Left ventricle myocardium superior (tissue), 1 donor: ENCODE measurements around the gene METTL1. TPM values are rescaled to one million over a fixed set of nuclear protein-coding genes. Genes with fewer than 3 reads are reported as not detected.

Experiments
- ATAC-seq: fragments of 200-7000 bp; cut with Tn5 transposase; one replicate; pipeline ENCODE4 v1.9.1; 2020; ENCODE audit warnings: mild to moderate bottlenecking, moderate library complexity
- DNase-seq: peaks from one replicate; pipeline ENCODE4 v3.0.0-alpha.2; 2020
- intact Hi-C: fragments of 100-400 bp; cut with micrococcal nuclease; formaldehyde crosslinking; loops from one replicate; pipeline ENCODE4 v1.11.0; 2022
- microRNA-seq: library from miRNA; unstranded; fragments of <30 nt; microRNA quantifications from one replicate; pipeline ENCODE4 v1.2.0, GENCODE V29; 2020; ENCODE audit warnings: borderline number of aligned reads
- total RNA-seq: library from RNA; stranded (reverse); fragmentation: NEBNext Ultra II Directional; extraction: Animal tissue kit (Norgen Biotek cat#: 25700); gene quantifications from one replicate; pipeline ENCODE4 v1.2.1, GENCODE V29; 2021
- donor health status: DM: no; HTN: yes; CAD: no; lungs with severe emphysema.

METTL1 gene
- total RNA-seq, 1 donor from 2014 or later = 7.5 TPM

DNA sequence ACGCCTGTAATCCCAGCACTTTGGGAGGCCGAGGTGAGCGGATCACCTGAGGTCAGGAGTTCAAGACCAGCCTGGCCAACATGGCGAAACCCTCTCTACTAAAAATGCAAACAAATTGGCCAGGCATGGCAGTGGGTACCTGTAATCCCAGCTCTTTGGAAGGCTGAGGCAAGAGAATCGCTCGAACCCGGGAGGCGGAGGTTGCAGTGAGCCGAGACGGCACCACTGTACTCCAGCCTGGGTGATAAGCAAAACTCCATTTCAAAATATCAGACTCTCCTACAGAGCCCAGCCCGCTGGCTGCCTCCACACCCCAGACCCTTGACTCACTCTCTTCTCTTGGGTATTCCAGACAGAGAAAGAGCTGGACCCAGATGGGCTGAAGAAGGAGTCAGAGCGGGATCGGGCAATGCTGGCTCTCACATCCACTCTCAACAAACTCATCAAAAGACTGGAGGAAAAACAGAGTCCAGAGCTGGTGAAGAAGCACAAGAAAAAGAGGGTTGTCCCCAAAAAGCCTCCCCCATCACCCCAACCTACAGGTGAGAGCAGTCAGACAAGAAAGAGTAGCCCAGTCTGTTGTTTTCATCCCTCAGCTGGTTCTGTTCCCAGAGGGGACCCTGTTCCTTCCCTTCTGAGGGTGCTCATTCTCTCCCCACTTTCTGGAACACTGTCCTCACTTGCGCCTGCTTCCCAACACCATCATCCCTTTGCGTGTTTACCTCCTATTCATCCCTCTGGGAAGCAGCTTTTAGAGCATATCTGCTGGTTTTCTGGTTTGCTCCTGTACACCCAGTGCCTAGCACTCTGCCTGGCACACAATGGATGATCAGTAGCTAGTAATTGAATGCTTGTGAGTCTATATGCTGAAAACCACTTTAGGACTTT, 53.0 kb downstream of the METTL1 start:
- intact Hi-C loops = no loop called here
- ATAC-seq = no peak

More for the DNA sequence above, 53.0 kb downstream of the METTL1 start:
- no peak for DNase-seq

Small RNAs within 50 kb of the gene (microRNA-seq; reads per million reads assigned to microRNA genes)
- not detected for gene MIR6759

Other genes with a start within 250 kb of the METTL1 start
- 35.2 TPM for gene MBD6, start 249.3 kb downstream of the METTL1 start, total RNA-seq
- 89.2 TPM for gene DCTN2, start 224.9 kb downstream of the METTL1 start, total RNA-seq
- gene KIF5A, start 222.1 kb downstream of the METTL1 start, total RNA-seq = 0.12 TPM
- 11.9 TPM for gene PIP4K2C, start 180.9 kb downstream of the METTL1 start, total RNA-seq
- gene DTX3, start 167.3 kb downstream of the METTL1 start, total RNA-seq = 21.4 TPM
- 11.9 TPM for gene ARHGEF25, start 160.7 kb downstream of the METTL1 start, total RNA-seq
- 5.1 TPM for gene B4GALNT1, start 138.9 kb downstream of the METTL1 start, total RNA-seq
- 104 TPM for gene OS9, start 78.0 kb downstream of the METTL1 start, total RNA-seq
- 7.5 TPM for gene AGAP2, start 33.4 kb downstream of the METTL1 start, total RNA-seq
- 32.8 TPM for gene TSPAN31, start 27.1 kb downstream of the METTL1 start, total RNA-seq
- 42.1 TPM for gene CDK4, start 19.8 kb downstream of the METTL1 start, total RNA-seq
- gene MARCHF9, start 17.0 kb downstream of the METTL1 start, total RNA-seq = 15.6 TPM
- gene CYP27B1, start 5.0 kb downstream of the METTL1 start, total RNA-seq = not detected
- gene EEF1AKMT3, start 509 bp upstream of the METTL1 start, total RNA-seq = 1.6 TPM
- 52.4 TPM for gene TSFM, start 10.7 kb upstream of the METTL1 start, total RNA-seq
- gene AVIL, start 46.6 kb upstream of the METTL1 start, total RNA-seq = 2.4 TPM
- 104 TPM for gene CTDSP2, start 74.6 kb upstream of the METTL1 start, total RNA-seq
- gene ATP23, start 169.5 kb upstream of the METTL1 start, total RNA-seq = 8.3 TPM